Progenitor cell of endocrine pancreas (in vitro differentiated cells): ENCODE data around the gene ISOC1. TPM values are rescaled to one million over a fixed set of nuclear protein-coding genes. Genes with fewer than 3 reads are reported as not detected.

Experiments
- DNase-seq: peaks from one replicate; pipeline ENCODE4 v3.0.0; 2021; ENCODE audit warnings: low spot score; ENCODE audit not compliant: unreplicated experiment
- H3K27ac Mint-ChIP-seq: 2 replicates; pipeline ENCODE4 v1.8.0; 2021; ENCODE audit warnings: mild to moderate bottlenecking, moderate library complexity, mixed read lengths
- H3K27me3 Mint-ChIP-seq: 2 replicates; pipeline ENCODE4 v1.8.0; 2021; ENCODE audit warnings: mixed read lengths
- H3K36me3 Mint-ChIP-seq: 2 replicates; pipeline ENCODE4 v1.8.0; 2022; ENCODE audit warnings: mixed read lengths; ENCODE audit not compliant: insufficient read depth
- H3K4me1 Mint-ChIP-seq: 2 replicates; pipeline ENCODE4 v1.8.0; 2021; ENCODE audit warnings: low read depth, mixed read lengths
- H3K4me3 Mint-ChIP-seq: 2 replicates; pipeline ENCODE4 v1.8.0; 2021; ENCODE audit warnings: low read depth, mild to moderate bottlenecking, moderate library complexity, mixed read lengths
- H3K9me3 Mint-ChIP-seq: 2 replicates; pipeline ENCODE4 v1.8.0; 2021; ENCODE audit warnings: low read depth, mixed read lengths
- CTCF ChIP-seq: fragments of 200-600 bp; sonication (generic); IDR thresholded peaks from one replicate; pipeline ENCODE4 v1.5.0; 2021; ENCODE audit warnings: antibody characterized with exemption, mild to moderate bottlenecking; ENCODE audit not compliant: unreplicated experiment
- microRNA-seq: library from miRNA; unstranded; fragments of <30 nt; microRNA quantifications from one replicate; pipeline ENCODE4 v1.1.0, GENCODE V29; 2020; ENCODE audit warnings: borderline number of aligned reads; ENCODE audit not compliant: unreplicated experiment
- total RNA-seq: library from RNA; stranded (reverse); gene quantifications from 2 replicates; pipeline ENCODE4 v1.2.1, GENCODE V29; 2021

Gene ISOC1
- total RNA-seq, 1 donor from 2014 or later, result 29.4 TPM

GRCh38 chr5:129137637-129138036, 43.1 kb downstream of the ISOC1 start:
- H3K27me3 Mint-ChIP-seq, result no peaks in the 10 kb centered on the region
- no peaks in the 10 kb centered on the region for H3K36me3 Mint-ChIP-seq
- no peak for TF ChIP-seq CTCF
- DNase-seq, result no peak
- no peaks in the 10 kb centered on the region for H3K4me1 Mint-ChIP-seq
- H3K27ac Mint-ChIP-seq, result no peak overlapping the region
- no peaks in the 10 kb centered on the region for H3K9me3 Mint-ChIP-seq
- no peak overlapping the region for H3K4me3 Mint-ChIP-seq

GRCh38 chr5:129141078-129141477, 46.5 kb downstream of the ISOC1 start:
- no peak overlapping the region for H3K27ac Mint-ChIP-seq
- H3K4me3 Mint-ChIP-seq, result no peak overlapping the region
- H3K4me1 Mint-ChIP-seq, result no peaks in the 10 kb centered on the region
- H3K36me3 Mint-ChIP-seq, result no peaks in the 10 kb centered on the region
- no peaks in the 10 kb centered on the region for H3K27me3 Mint-ChIP-seq
- peaks cover 3% of the 10 kb centered on the region for H3K9me3 Mint-ChIP-seq
- TF ChIP-seq CTCF, result no peak
- DNase-seq, result no peak

GRCh38 chr5:129141696-129142095, 47.1 kb downstream of the ISOC1 start:
- no peak for DNase-seq
- no peak overlapping the region for H3K27ac Mint-ChIP-seq
- no peak for TF ChIP-seq CTCF
- no peaks in the 10 kb centered on the region for H3K4me1 Mint-ChIP-seq
- no peaks in the 10 kb centered on the region for H3K27me3 Mint-ChIP-seq
- no peak overlapping the region for H3K4me3 Mint-ChIP-seq
- H3K36me3 Mint-ChIP-seq, result no peaks in the 10 kb centered on the region
- peaks cover 3% of the 10 kb centered on the region for H3K9me3 Mint-ChIP-seq

- Mint-ChIP-seq H3K4me1 (peaks cover 12% of the 10 kb centered on the region), H3K27me3 (no peaks in the 10 kb centered on the region), H3K27ac (no peak overlapping the region), H3K9me3 (peaks cover 10% of the 10 kb centered on the region), H3K4me3 (no peak overlapping the region), H3K36me3 (no peaks in the 10 kb centered on the region)
- no peak for TF ChIP-seq CTCF
- DNase-seq, result no peak
Observed at GRCh38 chr5:129155876-129156275, 61.3 kb downstream of the ISOC1 start.

- Mint-ChIP-seq H3K4me3 (no peak overlapping the region), H3K9me3 (peaks cover 22% of the 10 kb centered on the region), H3K36me3 (peaks cover 3% of the 10 kb centered on the region), H3K27me3 (no peaks in the 10 kb centered on the region), H3K4me1 (no peaks in the 10 kb centered on the region), H3K27ac (no peak overlapping the region)
- no peak for TF ChIP-seq CTCF
- no peak for DNase-seq
Observed at GRCh38 chr5:129161830-129162229, 67.3 kb downstream of the ISOC1 start.

Small RNAs within 50 kb of the gene (microRNA-seq; reads per million reads assigned to microRNA genes)
- gene MIR4633, result not detected

Other genes with a start within 250 kb of the ISOC1 start
- 1.5 and 2.1 TPM in 2 replicates for gene SLC27A6, start 129.3 kb upstream of the ISOC1 start, total RNA-seq